RWPE2 (cell line): ENCODE data around the gene WASL.

Source experiments
- ATAC-seq: fragments of 200-7000 bp; cut with Tn5 transposase; 3 replicates; pipeline ENCODE4 v1.9.1; 2021; ENCODE audit warnings: low read depth
- DNase-seq: peaks from one replicate; pipeline ENCODE4 v3.0.0-alpha.2; 2020; ENCODE audit warnings: low spot score
- H3K27ac ChIP-seq: fragments of 450-650 bp; 2 replicates; pipeline ENCODE4 v1.5.1; 2017; ENCODE audit warnings: mild to moderate bottlenecking; ENCODE audit not compliant: poor library complexity, severe bottlenecking
- H3K27me3 ChIP-seq: fragments of 250-450 bp; sonication (Bioruptor Pico); 2 replicates; pipeline ENCODE4 v1.5.1; 2021; ENCODE audit warnings: mild to moderate bottlenecking, moderate library complexity; ENCODE audit not compliant: insufficient read depth, poor library complexity, severe bottlenecking
- H3K36me3 ChIP-seq: fragments of 250-450 bp; sonication (Bioruptor Pico); 2 replicates; pipeline ENCODE4 v1.5.1; 2020; ENCODE audit warnings: low read depth, mild to moderate bottlenecking, moderate library complexity
- H3K4me1 ChIP-seq: fragments of 250-450 bp; sonication (Bioruptor Pico); 2 replicates; pipeline ENCODE4 v1.5.1; 2021; ENCODE audit warnings: mild to moderate bottlenecking, moderate library complexity; ENCODE audit not compliant: insufficient read depth, poor library complexity, severe bottlenecking
- H3K4me3 ChIP-seq: fragments of 250-450 bp; sonication (Bioruptor Pico); 2 replicates; pipeline ENCODE4 v1.5.1; 2021; ENCODE audit warnings: mild to moderate bottlenecking, moderate library complexity; ENCODE audit not compliant: severe bottlenecking
- H3K9me3 ChIP-seq: fragments of 250-450 bp; sonication (Bioruptor Pico); 2 replicates; pipeline ENCODE4 v1.5.1; 2021; ENCODE audit warnings: mild to moderate bottlenecking, moderate library complexity; ENCODE audit not compliant: severe bottlenecking
- CTCF ChIP-seq: fragments of 450-650 bp; IDR thresholded peaks from one replicate; pipeline ENCODE4 v1.5.1; 2017; ENCODE audit warnings: mild to moderate bottlenecking, moderate library complexity; ENCODE audit not compliant: poor library complexity, severe bottlenecking

Gene WASL

GRCh38 chr7:123717689-123718088, 31.1 kb downstream of the WASL start:
- DNase-seq (no peak), ATAC-seq (no peak)
- no peak for TF ChIP-seq CTCF
- no peak overlapping the region for H3K27ac ChIP-seq
- no peak overlapping the region for H3K4me3 ChIP-seq
- no peaks in the 10 kb centered on the region for H3K27me3 ChIP-seq
- 0 out of 2 replicates have a peak, but pooled peaks cover 2% of the 10 kb centered on the region for H3K36me3 ChIP-seq
- H3K9me3 ChIP-seq: no peaks in the 10 kb centered on the region
- peaks cover 12% of the 10 kb centered on the region for H3K4me1 ChIP-seq

- ATAC-seq: no peak
- no peak for TF ChIP-seq CTCF
- no peak for DNase-seq
Observed at GRCh38 chr7:123716877-123717276, 31.9 kb downstream of the WASL start.

GRCh38 chr7:123715799-123716198, 33.0 kb downstream of the WASL start:
- Histone ChIP-seq H3K27ac (no peak overlapping the region), H3K36me3 (0 out of 2 replicates have a peak, but pooled peaks cover 2% of the 10 kb centered on the region), H3K9me3 (no peaks in the 10 kb centered on the region), H3K27me3 (no peaks in the 10 kb centered on the region), H3K4me3 (no peak overlapping the region), H3K4me1 (peaks cover 17% of the 10 kb centered on the region)
- DNase-seq (no peak), ATAC-seq (no peak)
- no peak for TF ChIP-seq CTCF

More at GRCh38 chr7:123716877-123717276, 31.9 kb downstream of the WASL start:
- H3K9me3 ChIP-seq: no peaks in the 10 kb centered on the region
- 0 out of 2 replicates have a peak, but pooled peaks cover 2% of the 10 kb centered on the region for H3K36me3 ChIP-seq
- no peak overlapping the region for H3K4me3 ChIP-seq
- no peaks in the 10 kb centered on the region for H3K27me3 ChIP-seq
- H3K4me1 ChIP-seq: peaks cover 17% of the 10 kb centered on the region
- H3K27ac ChIP-seq: no peak overlapping the region

GRCh38 chr7:123715198-123715597, 33.6 kb downstream of the WASL start:
- no peak for DNase-seq
- Histone ChIP-seq H3K4me3 (no peak overlapping the region), H3K27ac (no peak overlapping the region), H3K27me3 (no peaks in the 10 kb centered on the region), H3K4me1 (peaks cover 17% of the 10 kb centered on the region), H3K36me3 (0 out of 2 replicates have a peak, but pooled peaks cover 2% of the 10 kb centered on the region), H3K9me3 (no peaks in the 10 kb centered on the region)
- ATAC-seq: peak; percentile 39; the same call in 1 of the 3 replicates
- no peak for TF ChIP-seq CTCF

GRCh38 chr7:123714296-123715080, 34.3 kb downstream of the WASL start:
- H3K4me1 ChIP-seq: peaks cover 17% of the 10 kb centered on the region

More at GRCh38 chr7:123714296-123715080, 34.3 kb downstream of the WASL start:
- H3K4me3 ChIP-seq: no peak overlapping the region
- no peak for TF ChIP-seq CTCF
- no peak for DNase-seq
- H3K27ac ChIP-seq: no peak overlapping the region
- no peaks in the 10 kb centered on the region for H3K9me3 ChIP-seq
- no peak for ATAC-seq
- no peaks in the 10 kb centered on the region for H3K27me3 ChIP-seq
- H3K36me3 ChIP-seq: peaks cover 3% of the 10 kb centered on the region
